Breast epithelium (tissue), 3 donors: ENCODE results near the gene RNF224.

Experiments
- CTCF ChIP-seq, 3 donors: fragments of 450-650 bp; IDR thresholded peaks; one replicate each; pipeline ENCODE4 v1.5.1; 2016 to 2017; ENCODE audit warnings: antibody characterized with exemption in 3 of 3, mild to moderate bottlenecking in 3 of 3, moderate library complexity in 3 of 3
- POLR2AphosphoS5 ChIP-seq, 3 donors: sonication (generic); formaldehyde crosslinking; IDR thresholded peaks; one replicate each; pipeline ENCODE4 v1.6.1; 2017; ENCODE audit warnings: antibody characterized with exemption in 3 of 3

- TF ChIP-seq CTCF (IDR thresholded peaks at IDR 0.05): no peak
- TF ChIP-seq POLR2AphosphoS5 (IDR thresholded peaks at IDR 0.05): no peak
Observed at GRCh38 chr9:137227853-137228505, 677 bp downstream of the RNF224 start.
